ENCODE results near the gene KRT9.

DNA sequence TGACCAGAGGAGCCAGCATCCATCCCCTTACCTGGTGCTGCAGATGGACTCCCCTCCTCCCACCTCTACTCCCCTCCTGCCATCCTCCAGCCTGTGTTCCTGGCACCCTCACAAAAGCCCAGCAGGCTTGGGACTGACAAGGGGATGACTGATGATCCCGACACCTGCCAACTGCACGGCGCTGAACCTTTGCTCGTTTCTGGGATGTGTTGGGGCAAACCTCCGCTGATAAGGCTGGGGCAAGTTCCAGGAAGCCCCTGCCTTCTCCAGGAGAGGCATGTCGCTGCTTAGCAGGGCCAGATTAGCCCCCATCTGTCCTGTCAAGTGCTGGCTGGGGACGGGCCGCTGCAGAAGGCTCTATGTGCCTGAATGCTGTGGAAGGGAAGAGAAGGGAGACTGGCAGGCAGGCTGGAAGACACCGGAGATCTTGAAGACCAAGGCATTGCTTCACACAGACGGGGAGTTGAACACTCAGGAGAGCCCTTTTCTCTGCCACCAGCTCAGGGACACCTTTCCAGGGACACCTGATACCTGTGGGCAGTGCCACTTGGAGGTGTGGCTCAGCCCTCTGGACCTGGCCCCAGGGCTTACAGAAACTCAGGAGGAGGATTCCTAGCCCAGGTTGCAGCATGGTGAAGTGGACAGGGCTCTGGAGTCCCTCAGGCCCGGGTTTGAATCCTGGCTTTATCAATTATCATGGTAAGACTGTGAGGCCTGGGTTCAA lies 52.2 kb downstream of the KRT9 start:
- TF ChIP-seq, protein P1, sequence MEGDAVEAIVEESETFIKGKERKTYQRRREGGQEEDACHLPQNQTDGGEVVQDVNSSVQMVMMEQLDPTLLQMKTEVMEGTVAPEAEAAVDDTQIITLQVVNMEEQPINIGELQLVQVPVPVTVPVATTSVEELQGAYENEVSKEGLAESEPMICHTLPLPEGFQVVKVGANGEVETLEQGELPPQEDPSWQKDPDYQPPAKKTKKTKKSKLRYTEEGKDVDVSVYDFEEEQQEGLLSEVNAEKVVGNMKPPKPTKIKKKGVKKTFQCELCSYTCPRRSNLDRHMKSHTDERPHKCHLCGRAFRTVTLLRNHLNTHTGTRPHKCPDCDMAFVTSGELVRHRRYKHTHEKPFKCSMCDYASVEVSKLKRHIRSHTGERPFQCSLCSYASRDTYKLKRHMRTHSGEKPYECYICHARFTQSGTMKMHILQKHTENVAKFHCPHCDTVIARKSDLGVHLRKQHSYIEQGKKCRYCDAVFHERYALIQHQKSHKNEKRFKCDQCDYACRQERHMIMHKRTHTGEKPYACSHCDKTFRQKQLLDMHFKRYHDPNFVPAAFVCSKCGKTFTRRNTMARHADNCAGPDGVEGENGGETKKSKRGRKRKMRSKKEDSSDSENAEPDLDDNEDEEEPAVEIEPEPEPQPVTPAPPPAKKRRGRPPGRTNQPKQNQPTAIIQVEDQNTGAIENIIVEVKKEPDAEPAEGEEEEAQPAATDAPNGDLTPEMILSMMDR (IDR thresholded peaks at IDR 0.05; ENCODE audit: poor library complexity): no peak
- no peak for TF ChIP-seq EZH2 (IDR thresholded peaks at IDR 0.05; ENCODE audit: borderline replicate concordance)
- no peak for TF ChIP-seq EZH2phosphoT487 (IDR thresholded peaks at IDR 0.05; ENCODE audit: low read depth, severe bottlenecking, unreplicated experiment)

Data from hepatocyte (in vitro differentiated cells).